T47D (cell line): ENCODE results near the gene PSG2.
"Not testable (repeated sequence)": the region's sequence is repeated elsewhere in the genome, so short reads cannot be mapped to it uniquely, and the experiment has no call there.

Experiments
- DNase-seq, 2 experiments: peaks; one replicate each; pipeline versions ENCODE4 v3.0.0 to v3.0.0-alpha.2; 2011 to 2012; ENCODE audit warnings: low read depth in 1 of 2, low spot score in 1 of 2
- JUND ChIP-seq: IDR thresholded peaks from 2 replicates; pipeline ENCODE4 v1.6.1; 2012; ENCODE audit warnings: low read depth
- in situ Hi-C: cut with HindIII; loops from 2 replicates; pipeline ENCODE4 v1.10.0; 2016; ENCODE audit warnings: low sequenced_read_pairs, low pct_unique_long_range_greater_than_20kb

The PSG2 gene

DNA sequence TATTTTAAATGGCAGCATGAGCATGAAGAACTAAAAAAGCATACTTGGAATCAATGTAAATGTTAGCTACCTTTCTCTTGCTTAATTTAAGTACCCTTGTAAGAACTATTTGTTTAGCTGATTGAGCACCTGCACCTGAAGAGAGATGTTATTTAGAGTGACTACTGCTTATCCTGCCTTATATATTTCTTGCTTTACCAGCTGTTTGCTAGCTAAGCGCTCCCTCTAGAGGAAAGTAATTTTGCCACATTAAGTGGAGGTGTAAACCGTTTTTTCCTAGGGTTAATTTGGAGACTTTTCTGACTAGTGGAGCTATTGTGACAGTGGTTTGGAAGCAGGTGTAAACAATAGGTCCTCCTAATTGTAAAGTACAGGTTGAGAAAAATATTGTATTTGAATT is 19.4 kb upstream of the PSG2 start:
- no peak for TF ChIP-seq JUND

DNA sequence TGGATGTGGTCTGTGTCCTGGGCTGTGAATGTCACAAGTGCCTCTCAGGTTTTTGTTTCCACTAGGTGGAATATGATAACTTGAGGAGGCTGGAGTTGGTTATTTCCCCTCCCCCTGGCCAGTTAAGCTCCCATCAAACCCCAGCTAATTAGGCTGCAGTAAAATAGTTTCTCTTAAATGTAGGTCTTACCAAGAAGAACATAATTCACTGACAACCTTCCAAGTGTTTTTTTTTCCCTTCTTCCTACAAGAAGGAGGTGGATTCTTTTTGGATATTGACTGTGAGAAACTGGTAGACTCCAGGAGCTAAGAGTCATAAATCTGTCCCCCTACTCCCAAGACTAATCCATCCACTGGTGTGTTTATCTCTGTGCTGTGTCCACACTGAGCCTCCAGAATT is 15.9 kb upstream of the PSG2 start:
- in situ Hi-C loops: not testable (repeated sequence)

More for the DNA sequence above, 19.4 kb upstream of the PSG2 start:
- no peak for DNase-seq
- in situ Hi-C loops: no loop called here

DNA sequence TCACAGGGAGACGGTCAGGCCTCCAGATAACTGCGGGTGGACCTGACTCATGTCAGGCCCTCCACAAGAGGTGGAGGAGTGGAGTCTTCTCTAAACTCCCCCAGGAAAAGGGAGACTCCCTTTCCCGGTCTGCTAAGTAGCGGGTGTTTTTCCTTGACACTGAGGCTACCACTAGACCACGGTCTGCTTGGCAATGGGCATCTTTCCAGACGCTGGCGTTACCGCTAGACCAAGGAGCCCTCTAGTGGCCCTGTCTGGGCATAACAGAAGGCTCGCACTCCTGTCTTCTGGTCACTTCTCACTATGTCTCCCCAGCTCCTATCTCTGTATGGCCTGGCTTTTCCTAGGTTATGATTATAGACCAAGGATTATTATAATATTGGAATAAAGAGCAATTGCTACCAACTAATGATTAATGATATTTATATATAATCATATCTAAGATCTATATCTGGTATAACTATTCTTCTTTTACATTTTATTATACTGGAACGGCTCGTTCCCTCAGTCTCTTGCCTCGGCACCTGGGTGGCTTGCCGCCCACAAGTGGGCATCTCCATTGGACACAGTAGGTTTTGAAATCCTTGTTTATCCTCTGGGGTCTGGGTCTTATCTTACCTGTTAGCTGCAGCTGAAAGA is 5.3 kb upstream of the PSG2 start:
- in situ Hi-C loops: not testable (repeated sequence)
- peak in 1 of 2 experiments; percentile 64 for DNase-seq

More for the DNA sequence above, 15.9 kb upstream of the PSG2 start:
- DNase-seq: not testable (repeated sequence)

DNA sequence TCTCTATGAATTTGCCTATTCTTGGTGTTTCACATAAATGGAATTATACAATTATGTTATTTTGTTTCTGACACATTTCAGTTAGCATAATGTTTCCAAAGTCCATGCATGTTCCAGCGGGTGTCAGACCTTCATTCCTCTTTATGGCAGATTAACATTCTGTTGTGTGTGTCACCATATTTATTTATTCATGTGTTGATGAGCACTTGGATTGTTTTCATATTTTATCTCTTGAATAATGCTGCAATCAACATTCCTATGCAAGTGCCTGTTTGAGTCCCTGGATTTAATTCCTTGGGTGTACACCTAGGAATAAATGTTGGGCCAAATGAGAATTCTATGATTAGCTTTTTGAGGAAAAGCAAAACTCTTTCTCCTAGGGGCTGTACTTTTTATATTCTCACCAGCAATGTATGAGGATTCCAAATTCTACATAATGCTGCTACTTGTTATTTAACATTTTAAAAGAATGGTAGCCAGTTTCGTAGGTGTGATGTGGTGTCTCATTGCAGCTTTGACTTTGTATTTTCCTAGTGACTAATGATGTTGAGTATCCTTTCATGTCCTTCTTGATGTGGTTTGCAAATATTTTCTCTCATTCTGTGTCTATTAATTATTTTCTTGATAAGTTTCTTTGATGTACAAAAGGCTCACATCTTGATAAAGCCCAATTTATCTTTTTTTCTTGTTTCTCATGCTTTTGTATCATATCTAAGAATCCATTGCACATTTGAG is 3.5 kb upstream of the PSG2 start:
- in situ Hi-C loops, DNase-seq: not testable (repeated sequence)

DNA sequence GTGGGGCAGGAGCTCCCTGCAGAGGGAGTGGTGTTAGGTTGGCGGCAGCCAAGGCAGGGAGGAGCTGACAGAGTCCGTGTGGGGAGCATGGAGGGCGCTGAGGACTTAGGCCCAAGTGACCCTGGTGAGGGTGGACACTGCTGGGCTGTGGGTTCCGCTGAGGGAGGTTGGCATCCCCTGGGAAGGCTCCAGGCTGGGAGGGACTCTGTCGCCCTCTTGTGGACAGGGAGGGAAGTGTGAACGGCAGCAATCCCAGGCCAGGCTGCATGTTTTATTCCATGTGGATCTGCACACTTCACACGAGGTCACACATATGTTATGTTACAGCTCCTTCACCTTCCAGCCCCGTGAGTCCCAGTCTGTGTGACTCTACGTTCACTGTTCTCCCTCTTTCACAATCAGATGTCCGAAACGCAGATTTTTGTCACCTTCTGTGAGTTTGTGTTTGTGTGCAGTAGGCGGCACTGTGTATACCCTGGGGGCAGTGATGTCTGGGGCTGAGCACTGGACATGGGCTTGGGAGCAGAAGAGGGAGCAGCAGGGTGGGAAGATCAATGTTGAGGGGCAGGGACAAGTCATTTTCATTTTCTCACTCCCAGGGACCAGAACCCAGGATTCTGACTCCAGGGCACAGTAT is 1.8 kb upstream of the PSG2 start:
- peak in 1 of 2 experiments; percentile 36 for DNase-seq
- in situ Hi-C loops: not testable (repeated sequence)

- DNase-seq, in situ Hi-C loops: not testable (repeated sequence)
These were observed 1.2 kb upstream of the PSG2 start for GRCh38 chr19:43083721-43084120.

DNA sequence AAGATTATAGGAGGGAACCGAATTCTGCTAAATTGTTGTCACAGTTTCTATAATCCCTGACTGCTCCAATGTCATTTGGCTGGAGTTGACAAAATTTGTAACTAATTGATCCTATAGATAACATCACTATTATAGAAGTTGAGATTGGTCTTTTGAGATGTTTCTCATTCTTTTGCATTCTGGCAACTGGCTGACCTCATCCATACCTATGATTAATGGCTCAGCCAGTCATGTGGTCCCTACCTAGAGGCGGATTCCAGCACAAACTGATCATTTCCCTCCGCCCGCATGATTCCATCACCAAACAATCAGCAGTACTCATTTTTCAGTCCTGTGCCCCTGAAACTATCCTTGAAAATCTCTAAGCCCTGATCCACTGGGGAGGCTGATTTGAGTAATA is 4.2 kb downstream of the PSG2 start:
- DNase-seq: no peak
- no peak for TF ChIP-seq JUND
- in situ Hi-C loops: no loop called here

- in situ Hi-C loops, DNase-seq: not testable (repeated sequence)
These were observed 4.6 kb downstream of the PSG2 start for GRCh38 chr19:43077881-43078280.

DNA sequence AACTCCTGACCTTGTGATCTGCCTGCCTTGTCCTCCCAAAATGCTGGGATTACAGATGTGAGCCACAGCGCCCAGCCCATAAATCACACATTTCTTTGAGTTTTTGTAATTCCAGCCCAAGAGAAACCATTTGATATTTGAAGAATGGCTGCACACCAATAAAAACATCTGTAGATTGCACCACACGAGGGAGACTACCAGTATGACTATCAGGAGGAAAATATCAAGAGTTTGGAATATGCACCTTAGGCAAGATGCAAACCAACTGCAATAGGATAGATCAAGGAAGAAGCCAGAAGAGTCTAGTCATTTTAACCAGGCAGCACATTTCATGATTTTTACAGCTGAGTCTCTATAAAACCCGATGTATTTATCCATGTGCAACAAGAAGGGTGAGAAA is 20.1 kb downstream of the PSG2 start:
- in situ Hi-C loops, DNase-seq: not testable (repeated sequence)

DNA sequence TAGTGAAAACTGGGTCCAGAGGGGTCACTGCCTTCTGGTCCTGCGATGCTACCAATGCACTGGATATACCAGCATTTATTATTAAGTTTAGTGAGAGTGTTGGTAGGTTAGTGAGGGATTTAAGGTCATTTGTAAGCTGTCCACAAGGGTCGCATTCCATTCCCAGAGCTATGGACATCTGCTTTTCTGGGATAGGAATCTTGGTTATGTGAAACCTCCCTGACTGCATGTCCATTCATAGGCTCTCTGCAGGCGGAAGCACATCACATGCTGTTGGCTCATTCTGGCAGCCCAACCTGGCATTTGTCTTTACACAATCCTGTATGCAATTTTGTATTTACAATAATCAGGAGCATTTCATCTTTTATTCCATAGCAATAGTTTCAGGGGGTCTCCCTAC is 21.2 kb downstream of the PSG2 start:
- DNase-seq: not testable (repeated sequence)

DNA sequence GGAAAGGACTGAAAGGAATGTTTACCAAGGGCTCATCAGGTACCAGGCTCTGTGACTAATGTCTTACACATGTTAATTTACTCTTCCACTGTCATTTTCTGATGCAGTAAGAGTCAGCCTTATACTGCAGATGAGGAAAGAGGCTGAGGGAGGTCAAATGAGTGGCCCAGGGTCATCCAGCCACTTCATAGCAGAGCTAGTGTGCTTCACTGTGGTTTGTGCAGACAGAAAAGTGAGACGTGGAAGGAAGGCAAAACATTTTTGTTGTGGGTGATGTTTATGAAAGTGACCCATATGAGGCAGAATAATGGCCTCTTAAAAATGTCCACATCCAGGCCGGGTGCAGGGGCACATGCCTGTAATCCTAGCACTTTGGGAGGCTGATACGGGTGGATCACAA is 22.2 kb downstream of the PSG2 start:
- in situ Hi-C loops: not testable (repeated sequence)

More for the DNA sequence above, 21.2 kb downstream of the PSG2 start:
- in situ Hi-C loops: not testable (repeated sequence)

DNA sequence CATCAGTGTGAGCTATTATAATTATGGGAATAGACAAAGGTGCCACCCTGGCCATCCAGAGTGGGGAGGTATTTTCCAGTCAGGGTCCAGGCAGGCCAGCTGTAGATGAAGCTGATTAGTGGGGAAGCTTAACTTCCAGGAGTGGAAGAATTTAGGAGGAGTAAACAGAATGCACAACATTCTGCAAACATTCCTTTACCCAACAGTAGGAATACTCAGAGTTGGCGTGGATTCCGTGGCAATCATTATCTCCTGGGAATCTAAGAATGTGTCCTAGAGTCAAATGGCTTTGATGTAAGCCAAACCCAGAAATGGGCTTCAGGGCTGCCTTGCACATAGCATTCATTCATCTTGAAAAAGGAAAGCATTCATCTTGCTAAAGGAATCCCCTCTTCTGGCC is 23.0 kb downstream of the PSG2 start:
- in situ Hi-C loops: not testable (repeated sequence)
- peak in 1 of 2 experiments; percentile 20 for DNase-seq

More for the DNA sequence above, 22.2 kb downstream of the PSG2 start:
- not testable (repeated sequence) for DNase-seq

- DNase-seq, in situ Hi-C loops: not testable (repeated sequence)
These were observed 24.1 kb downstream of the PSG2 start for GRCh38 chr19:43058440-43058839.

- in situ Hi-C loops: not testable (repeated sequence)
These were observed 34.5 kb downstream of the PSG2 start for GRCh38 chr19:43047966-43048365.

DNA sequence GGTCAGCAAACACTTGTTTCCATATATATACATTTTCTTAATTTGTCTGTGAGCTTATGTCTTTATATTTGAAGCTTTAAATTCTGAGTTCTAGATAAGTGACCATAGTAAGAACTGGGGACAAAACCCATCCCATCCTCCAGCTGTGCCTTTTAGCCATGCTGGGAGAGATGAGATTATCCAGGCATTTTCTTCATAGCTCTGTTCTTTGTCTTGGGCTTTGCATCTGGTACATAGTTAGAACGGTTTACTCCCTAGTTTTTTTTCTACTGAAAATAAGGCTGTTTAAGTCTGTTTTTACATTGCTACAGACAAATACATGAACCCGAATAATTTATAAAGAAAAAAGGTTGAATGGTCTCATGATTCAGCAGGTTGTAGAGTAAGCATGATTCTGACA is 35.9 kb downstream of the PSG2 start:
- in situ Hi-C loops: not testable (repeated sequence)

More at GRCh38 chr19:43047966-43048365, 34.5 kb downstream of the PSG2 start:
- not testable (repeated sequence) for DNase-seq

DNA sequence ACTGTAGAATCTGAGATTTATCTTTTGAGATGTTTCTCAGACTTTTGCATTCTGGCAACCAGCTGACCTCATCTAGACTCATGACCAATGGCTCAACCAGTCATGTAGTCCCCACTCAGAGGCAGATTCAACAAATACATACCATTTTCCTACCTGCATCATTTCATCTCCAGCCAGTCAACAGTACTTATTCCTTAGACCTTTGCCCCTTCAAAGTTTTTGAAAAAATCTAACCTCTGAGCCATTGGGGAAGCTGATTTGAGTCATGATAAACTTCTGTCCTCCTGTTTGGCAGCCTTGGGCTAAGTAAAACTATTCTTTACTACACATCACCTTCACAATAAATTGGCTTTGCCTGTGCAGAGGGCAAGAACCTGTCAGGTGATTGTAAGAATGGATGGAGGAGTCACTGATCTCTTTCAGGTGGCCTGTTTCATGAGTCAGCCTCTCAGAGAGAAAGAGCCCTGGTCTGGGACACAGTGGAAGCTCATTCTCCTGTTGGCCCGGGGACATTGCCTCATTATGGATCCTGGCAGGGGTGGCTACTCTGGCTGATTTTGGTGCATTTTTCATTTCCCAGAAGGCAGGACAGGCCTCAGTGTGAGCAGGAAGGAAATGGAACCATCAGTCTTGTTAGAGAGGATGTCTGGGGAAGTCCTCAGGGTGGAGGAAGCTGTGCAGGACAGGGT is 38.9 kb downstream of the PSG2 start:
- in situ Hi-C loops, DNase-seq: not testable (repeated sequence)

More for the DNA sequence above, 35.9 kb downstream of the PSG2 start:
- DNase-seq: not testable (repeated sequence)

DNA sequence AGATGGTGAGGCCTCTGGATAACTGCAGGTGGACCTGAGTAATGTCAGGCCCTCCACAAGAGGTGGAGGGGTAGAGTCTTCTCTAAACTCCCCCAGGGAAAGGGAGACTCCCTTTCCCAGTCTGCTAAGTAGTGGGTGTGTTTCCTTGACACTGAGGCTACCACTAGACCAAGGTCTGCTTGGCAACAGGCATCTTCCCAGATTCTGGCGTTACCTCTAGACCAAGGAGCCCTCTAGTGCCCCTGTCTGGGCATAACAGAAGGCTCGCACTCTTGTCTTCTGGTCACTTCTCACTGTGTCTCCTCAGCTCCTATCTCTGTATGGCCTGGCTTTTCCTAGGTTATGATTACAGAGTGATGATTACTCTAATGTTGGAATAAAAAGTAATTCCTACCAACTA is 50.9 kb downstream of the PSG2 start:
- DNase-seq: peak in 1 of 2 experiments; percentile 57
- in situ Hi-C loops: not testable (repeated sequence)
